NCI-H2196 treated with DMSO at 0.1 percent for 48 hours (cell line): Measurements from ENCODE around the gene ZFYVE16.
"Not testable (repeated sequence)": the region's sequence is repeated elsewhere in the genome, so short reads cannot be mapped to it uniquely, and the experiment has no call there.

Source experiments
- DNase-seq: peaks from one replicate; lab custom pipeline; 2025; ENCODE audit not compliant: unreplicated experiment; lab: John Stamatoyannopoulos, UW

ZFYVE16 gene

GRCh38 chr5:80487444-80487828 is 79.6 kb downstream of the ZFYVE16 start:
- DNase-seq, result no peak

GRCh38 chr5:80487829-80488721 is 80.2 kb downstream of the ZFYVE16 start, which contains the start of gene FAM151B:
FAM151B (plus strand) TSS chr5:80488100; CDS start chr5:80488124, 24 bp downstream.
- DNase-seq, result peak; percentile 92

- DNase-seq, result no peak
These were observed 83.4 kb downstream of the ZFYVE16 start for GRCh38 chr5:80491296-80491695.

- no peak for DNase-seq
These were observed 84.9 kb downstream of the ZFYVE16 start for GRCh38 chr5:80492741-80493140.

- not testable (repeated sequence) for DNase-seq
These were observed 85.6 kb downstream of the ZFYVE16 start for GRCh38 chr5:80493443-80493842.

- no peak for DNase-seq
These were observed 88.0 kb downstream of the ZFYVE16 start for GRCh38 chr5:80495891-80496290.

- no peak for DNase-seq
These were observed 94.9 kb downstream of the ZFYVE16 start for GRCh38 chr5:80502800-80503199.

- DNase-seq, result no peak
These were observed 95.8 kb downstream of the ZFYVE16 start for GRCh38 chr5:80503641-80504040.

- DNase-seq, result no peak
These were observed 97.0 kb downstream of the ZFYVE16 start for GRCh38 chr5:80504833-80505232.

GRCh38 chr5:80507663-80508062 is 99.8 kb downstream of the ZFYVE16 start:
- DNase-seq, result no peak

GRCh38 chr5:80508844-80509243 is 101.0 kb downstream of the ZFYVE16 start:
- no peak for DNase-seq

- no peak for DNase-seq
These were observed 101.5 kb downstream of the ZFYVE16 start for GRCh38 chr5:80509362-80509761.

- no peak for DNase-seq
These were observed 109.0 kb downstream of the ZFYVE16 start for GRCh38 chr5:80516826-80517225.
